H1 (cell line): ENCODE data around the gene HIBCH. TPM values are rescaled to one million over a fixed set of nuclear protein-coding genes. Genes with fewer than 3 reads are reported as not detected.

ENCODE experiments used
- CTCF ChIA-PET: fragments of 300-600 bp; sonication (Branson Sonifier 250); formaldehyde crosslinking; loops from one replicate; lab custom pipeline; 2021; ENCODE audit not compliant: partially characterized antibody; lab: Charles Lee
- POLR2A ChIA-PET: fragments of 300-600 bp; sonication (Branson Sonifier 250); formaldehyde crosslinking; loops from one replicate; lab custom pipeline; 2021; ENCODE audit warnings: inconsistent platforms; ENCODE audit not compliant: partially characterized antibody; lab: Charles Lee
- DNase-seq, 2 experiments: peaks; one replicate each; pipeline versions ENCODE4 v3.0.0 to v3.0.0-alpha.2; 2010 to 2022; ENCODE audit warnings: low spot score in 2 of 2, low read depth in 1 of 2, mixed read lengths in 1 of 2
- FAIRE-seq: peaks from 2 replicates; lab custom pipeline; 2011; peaks lifted over from hg19 to GRCh38; lab: Jason Lieb, UNC
- H2AFZ ChIP-seq: 2 replicates; pipeline ENCODE4 v1.8.1; 2012; ENCODE audit warnings: low read length, inconsistent platforms
- H2AK5ac ChIP-seq: 2 replicates; pipeline ENCODE4 v1.6.1; 2013; ENCODE audit warnings: low read depth, low read length
- H2BK120ac ChIP-seq: replicated peaks from 2 replicates; pipeline ENCODE3; 2013; ENCODE audit warnings: low read depth, low read length, inconsistent platforms
- H2BK12ac ChIP-seq: 2 replicates; pipeline ENCODE4 v1.6.1; 2013; ENCODE audit warnings: low read depth, low read length
- H2BK15ac ChIP-seq: 2 replicates; pipeline ENCODE4 v1.6.1; 2013; ENCODE audit warnings: low read length
- H2BK20ac ChIP-seq: 2 replicates; pipeline ENCODE4 v1.6.1; 2013; ENCODE audit warnings: low read length
- H2BK5ac ChIP-seq: 2 replicates; pipeline ENCODE4 v1.6.1; 2013; ENCODE audit warnings: low read depth, low read length
- H3K14ac ChIP-seq: 2 replicates; pipeline ENCODE4 v1.6.1; 2013; ENCODE audit warnings: inconsistent platforms; ENCODE audit not compliant: insufficient read length
- H3K18ac ChIP-seq: 2 replicates; pipeline ENCODE4 v1.6.1; 2013; ENCODE audit warnings: low read length; ENCODE audit errors: extremely low read depth
- H3K23ac ChIP-seq: 2 replicates; pipeline ENCODE4 v1.6.1; 2013; ENCODE audit warnings: inconsistent platforms; ENCODE audit not compliant: insufficient read length
- H3K23me2 ChIP-seq: 2 replicates; pipeline ENCODE4 v1.6.1; 2013; ENCODE audit warnings: low read depth, low read length
- H3K27ac ChIP-seq: 2 replicates; pipeline ENCODE4 v1.6.1; 2011; ENCODE audit warnings: low read depth, low read length, inconsistent platforms
- H3K27me3 ChIP-seq, 4 experiments: replicated peaks in 1 of 4; 1 replicate in 1 of 4; 2 replicates in 3 of 4; pipeline versions ENCODE4 v1.6.1 to v1.8.1; 2011 to 2013; ENCODE audit warnings: low read length in 3 of 4, mild to moderate bottlenecking in 3 of 4, inconsistent platforms in 2 of 4, mixed read lengths in 2 of 4, moderate library complexity in 1 of 4; ENCODE audit not compliant: control insufficient read depth in 3 of 4, insufficient read depth in 3 of 4; ENCODE audit errors: extremely low read depth in 1 of 4
- H3K36me3 ChIP-seq, 4 experiments: 2 replicates each; pipeline versions ENCODE4 v1.6.1 to v1.8.1; 2011 to 2013; ENCODE audit warnings: mild to moderate bottlenecking in 4 of 4, low read length in 3 of 4, moderate library complexity in 2 of 4, control low read depth in 1 of 4, inconsistent platforms in 1 of 4; ENCODE audit not compliant: insufficient read depth in 4 of 4, control insufficient read depth in 2 of 4
- H3K4ac ChIP-seq: replicated peaks from 2 replicates; pipeline ENCODE3; 2013; ENCODE audit warnings: low read length, low read depth, mixed read lengths, inconsistent platforms; ENCODE audit not compliant: insufficient read length
- H3K4me1 ChIP-seq, 4 experiments: replicated peaks in 1 of 4; 1 replicate in 1 of 4; 2 replicates in 3 of 4; pipeline versions ENCODE4 v1.6.1 to v1.8.1; 2011 to 2013; ENCODE audit warnings: low read length in 3 of 4, inconsistent platforms in 2 of 4, mixed read lengths in 1 of 4; ENCODE audit not compliant: insufficient read depth in 4 of 4, control insufficient read depth in 3 of 4
- H3K4me2 ChIP-seq, 2 experiments: 2 replicates each; pipeline versions ENCODE4 v1.6.1 to v1.8.1; 2011 to 2013; ENCODE audit warnings: low read depth in 2 of 2, low read length in 2 of 2, control low read depth in 1 of 2, inconsistent platforms in 1 of 2, mild to moderate bottlenecking in 1 of 2; ENCODE audit not compliant: insufficient read depth in 1 of 2
- H3K4me3 ChIP-seq, 4 experiments: fragments of 200-600, 300-600 bp in 1 of 4; sonication (generic), shearing (Covaris generic), sonication (Bioruptor Twin) in 1 of 4; 2 replicates each; pipeline versions ENCODE4 v1.5.1 to v1.8.1; 2011 to 2016; ENCODE audit warnings: low read length in 4 of 4, low read depth in 3 of 4, control low read depth in 2 of 4, inconsistent platforms in 2 of 4, mild to moderate bottlenecking in 2 of 4, mixed read lengths in 1 of 4, moderate library complexity in 1 of 4; ENCODE audit not compliant: insufficient read depth in 2 of 4; ENCODE audit errors: extremely low read depth in 1 of 4
- H3K56ac ChIP-seq: replicated peaks from 2 replicates; pipeline ENCODE3; 2013; ENCODE audit warnings: low read depth, mild to moderate bottlenecking, mixed read lengths, low read length, inconsistent platforms; ENCODE audit not compliant: insufficient read length
- H3K79me1 ChIP-seq: 2 replicates; pipeline ENCODE4 v1.6.1; 2013; ENCODE audit warnings: low read depth, low read length, control low read depth
- H3K79me2 ChIP-seq, 2 experiments: 2 replicates each; pipeline versions ENCODE4 v1.6.1 to v1.8.1; 2012 to 2013; ENCODE audit warnings: low read length in 2 of 2, mild to moderate bottlenecking in 2 of 2, inconsistent platforms in 1 of 2; ENCODE audit not compliant: insufficient read depth in 2 of 2, control insufficient read depth in 1 of 2
- H3K9ac ChIP-seq, 4 experiments: replicated peaks in 1 of 4; 1 replicate in 1 of 4; 2 replicates in 3 of 4; pipeline versions ENCODE4 v1.6.1 to v1.8.1; 2011 to 2013; ENCODE audit warnings: low read depth in 3 of 4, low read length in 3 of 4, control low read depth in 2 of 4, mild to moderate bottlenecking in 2 of 4, moderate library complexity in 2 of 4, inconsistent platforms in 1 of 4; ENCODE audit errors: extremely low read depth in 1 of 4
- H3K9me3 ChIP-seq, 2 experiments: 2 replicates each; pipeline versions ENCODE4 v1.6.1 to v1.8.1; 2012 to 2013; ENCODE audit warnings: mild to moderate bottlenecking in 2 of 2, moderate library complexity in 2 of 2, control low read depth in 1 of 2, inconsistent platforms in 1 of 2, low read depth in 1 of 2, low read length in 1 of 2, mixed read lengths in 1 of 2; ENCODE audit not compliant: insufficient read depth in 2 of 2
- H4K20me1 ChIP-seq, 2 experiments: replicated peaks in 1 of 2; 2 replicates each; pipeline versions ENCODE3 to v1.8.1; 2011 to 2013; ENCODE audit warnings: inconsistent platforms in 2 of 2, low read length in 2 of 2, mild to moderate bottlenecking in 1 of 2; ENCODE audit not compliant: insufficient read depth in 2 of 2, control insufficient read depth in 1 of 2
- H4K5ac ChIP-seq: 2 replicates; pipeline ENCODE4 v1.6.1; 2013; ENCODE audit warnings: low read length, low read depth, mixed read lengths, inconsistent platforms; ENCODE audit not compliant: insufficient read length
- H4K8ac ChIP-seq: 2 replicates; pipeline ENCODE4 v1.8.0; 2013; ENCODE audit warnings: mild to moderate bottlenecking, moderate library complexity, low read length, inconsistent platforms; ENCODE audit not compliant: insufficient read depth; ENCODE audit errors: extremely low read depth
- H4K91ac ChIP-seq: replicated peaks from 2 replicates; pipeline ENCODE3; 2013; ENCODE audit warnings: low read length, mixed read lengths, inconsistent platforms; ENCODE audit not compliant: insufficient read length
- BCL11A ChIP-seq, 2 experiments: IDR thresholded peaks; one replicate each; pipeline ENCODE4 v1.6.1; 2011; ENCODE audit warnings: low read depth in 2 of 2, low read length in 2 of 2, mild to moderate bottlenecking in 2 of 2
- CBX8 ChIP-seq: fragments of 300-800, 300-1000 bp; sonication (generic); IDR thresholded peaks from 2 replicates; pipeline ENCODE4 v1.7.1; 2016; ENCODE audit warnings: low read depth, low read length, borderline replicate concordance
- CTCF ChIP-seq, 3 experiments: IDR thresholded peaks; 1 replicate in 2 of 3; 2 replicates in 1 of 3; pipeline versions ENCODE4 v1.5.1 to v1.6.1; 2011; ENCODE audit warnings: low read length in 3 of 3, mild to moderate bottlenecking in 3 of 3, inconsistent platforms in 2 of 3, low read depth in 1 of 3, moderate library complexity in 1 of 3; ENCODE audit not compliant: insufficient read depth in 1 of 3; ENCODE audit errors: control extremely low read depth in 1 of 3
- MAFK ChIP-seq: IDR thresholded peaks from 2 replicates; pipeline ENCODE4 v1.6.1; 2012; ENCODE audit warnings: low read depth, mild to moderate bottlenecking, improper control_type of control experiment, low read length
- RAD21 ChIP-seq, 2 experiments: IDR thresholded peaks in 1 of 2; conservative IDR thresholded peaks in 1 of 2; 2 replicates each; pipeline ENCODE4 v1.6.1; 2011; ENCODE audit warnings: low read depth in 2 of 2, low read length in 2 of 2, improper control_type of control experiment in 1 of 2, inconsistent platforms in 1 of 2, mild to moderate bottlenecking in 1 of 2, moderate library complexity in 1 of 2
- RNF2 ChIP-seq: fragments of 200-900, 300-1000 bp; sonication (generic); IDR thresholded peaks from 2 replicates; pipeline ENCODE4 v1.7.1; 2016; ENCODE audit warnings: borderline replicate concordance, low read depth, mild to moderate bottlenecking, antibody characterized with exemption, low read length; ENCODE audit not compliant: poor library complexity, severe bottlenecking; ENCODE audit errors: missing control alignments
- SAP30 ChIP-seq: fragments of 300-600 bp; sonication (generic); IDR thresholded peaks from 2 replicates; pipeline ENCODE4 v1.7.1; 2012; ENCODE audit warnings: low read length, moderate library complexity, mild to moderate bottlenecking, inconsistent platforms; ENCODE audit not compliant: insufficient read depth, insufficient replicate concordance
- SP4 ChIP-seq: IDR thresholded peaks from 2 replicates; pipeline ENCODE4 v1.6.1; 2012; ENCODE audit warnings: low read length, inconsistent platforms
- WGBS, 2 experiments: shearing (Covaris generic) in 1 of 2; methylation state at CpG; one replicate each; pipeline versions ENCODE4 v1.1.6 to v1.1.7; 2013 to 2015; ENCODE audit warnings: low lambda C conversion rate in 2 of 2, mixed read lengths in 2 of 2, inconsistent platforms in 1 of 2, low coverage in 1 of 2, missing lambda C conversion rate in 1 of 2; ENCODE audit not compliant: insufficient replicate concordance in 2 of 2, insufficient coverage in 1 of 2, insufficient read length in 1 of 2; ENCODE audit errors: extremely low coverage in 1 of 2, missing lambda C conversion rate in 1 of 2; 5-methylcytosine and 5-hydroxymethylcytosine counted together
- polyA plus RNA-seq, 7 experiments: library from polyadenylated mRNA; depleted of rRNA in 3 of 7; stranded (reverse) in 5 of 7; unstranded in 2 of 7; fragments of >200 nt in 5 of 7; fragments of 200-250 nt in 2 of 7; gene quantifications; 1 replicate in 5 of 7; 2 replicates in 1 of 7; 4 replicates in 1 of 7; pipeline versions ENCODE4 v1.2.1 to v1.2.3, GENCODE V29; 2011 to 2013; ENCODE audit warnings: missing spikeins in 2 of 7, mixed read lengths in 2 of 7
- total RNA-seq: library from RNA; stranded (reverse); fragmentation: NEBNext Ultra II Directional; extraction: Animal tissue kit (Norgen Biotek cat#: 25700); gene quantifications from 2 replicates; pipeline ENCODE4 v1.2.1, GENCODE V29; 2021

Gene HIBCH
- total and polyA plus RNA-seq, 2 of the 8 experiments (the other 6 are each of a cell fraction or from before 2014, with no cell fraction given), result 7.5 to 31.8 TPM

GRCh38 chr2:190344276-190344827, 24.7 kb upstream of the HIBCH start:
- Histone ChIP-seq H3K27ac (no peak overlapping the region), H2AFZ (no peak overlapping the region), H3K9ac (no peak overlapping the region)
- TF ChIP-seq MAFK, result no peak
- no peak for TF ChIP-seq CBX8
- peak; percentile 41 to 44; a peak in 3 of 4 replicates for TF ChIP-seq RAD21 (IDR thresholded peaks at IDR 0.05 in 1 of 2, conservative IDR thresholded peaks at IDR 0.05 in 1 of 2; ENCODE audit: low read depth in 2 of 2, low read length in 2 of 2)
- peak; percentile 46 to 56 (median 51) for TF ChIP-seq CTCF (IDR thresholded peaks at IDR 0.05; ENCODE audit: control extremely low read depth in 1 of 3, insufficient read depth in 1 of 3, low read depth in 1 of 3, low read length in 3 of 3)
- peak; percentile 88 for TF ChIP-seq SAP30
- TF ChIP-seq BCL11A (IDR thresholded peaks at IDR 0.05; ENCODE audit: low read depth in 2 of 2, low read length in 2 of 2), result no peak
- no peak for TF ChIP-seq RNF2
- 0 out of 2 replicates have a peak, but pooled peaks have one; percentile 40 for TF ChIP-seq SP4

More at GRCh38 chr2:190344276-190344827, 24.7 kb upstream of the HIBCH start:
- peaks cover 0 to 15% (median 8%) of the 10 kb centered on the region in 4 experiments; a peak in 5 of 7 replicates for H3K27me3 ChIP-seq
- H2BK120ac ChIP-seq, result no peak overlapping the region
- H3K23ac ChIP-seq, result no peak overlapping the region
- H4K5ac ChIP-seq, result no peak overlapping the region
- no peak overlapping the region for H3K4ac ChIP-seq
- peak overlapping the region; percentile 37 to 76 (median 58) for H3K4me3 ChIP-seq
- no peaks in the 10 kb centered on the region for H3K9me3 ChIP-seq
- peak overlapping the region; percentile 62 to 72 for H3K4me2 ChIP-seq
- no peak overlapping the region for H4K91ac ChIP-seq
- H3K79me2 ChIP-seq, result no peaks in the 10 kb centered on the region
- H3K36me3 ChIP-seq, result no peaks in the 10 kb centered on the region
- H2AK5ac ChIP-seq, result no peak overlapping the region
- 0 out of 7 replicates have a peak, but pooled peaks cover 0 to 7% (median 0%) of the 10 kb centered on the region in 4 experiments for H3K4me1 ChIP-seq
- POLR2A ChIA-PET, result no interaction called here
- H3K79me1 ChIP-seq, result no peaks in the 10 kb centered on the region
- H2BK5ac ChIP-seq, result no peak overlapping the region
- no peak for DNase-seq
- CTCF ChIA-PET, result interaction anchor here (0.6 to 2.1 kb wide), 11 partner anchors 9 to 364 kb away, joined by 3 to 12 read pairs (median 4); no protein-coding TSS in a partner anchor
- no peak overlapping the region for H4K8ac ChIP-seq
- WGBS, 2 experiments, result 53% methylated on average over 7 of the region's 7 CpGs; no CpG with 5 or more reads in 1 of the 2 experiments
- no peak overlapping the region for H3K56ac ChIP-seq
- H2BK20ac ChIP-seq, result no peak overlapping the region
- H4K20me1 ChIP-seq, result no peaks in the 10 kb centered on the region
- no peak overlapping the region for H3K18ac ChIP-seq
- H2BK12ac ChIP-seq, result no peak overlapping the region
- no peak overlapping the region for H2BK15ac ChIP-seq
- FAIRE-seq, result peak; percentile 42
- no peak overlapping the region for H3K14ac ChIP-seq
- peaks cover 10% of the 10 kb centered on the region; the same call in 1 of the 2 replicates for H3K23me2 ChIP-seq
